Left ventricle myocardium inferior (tissue), 1 donor: Measurements from ENCODE around the gene STPG1. TPM values are rescaled to one million over a fixed set of nuclear protein-coding genes. Genes with fewer than 3 reads are reported as not detected.

Source experiments
- DNase-seq: peaks from one replicate; pipeline ENCODE4 v3.0.0-alpha.2; 2020
- H3K27ac ChIP-seq: fragments of 200-600 bp; replicated peaks from 2 replicates; pipeline ENCODE4 v1.8.0; 2021
- H3K27me3 ChIP-seq: fragments of 200-600 bp; 2 replicates; pipeline ENCODE4 v1.8.0; 2021; ENCODE audit warnings: low read depth
- H3K36me3 ChIP-seq: fragments of 200-600 bp; 2 replicates; pipeline ENCODE4 v1.8.0; 2021
- H3K4me1 ChIP-seq: fragments of 200-600 bp; 2 replicates; pipeline ENCODE4 v1.8.0; 2021
- H3K4me3 ChIP-seq: fragments of 200-600 bp; 2 replicates; pipeline ENCODE4 v1.8.0; 2021; ENCODE audit warnings: mild to moderate bottlenecking, moderate library complexity
- H3K9me3 ChIP-seq: fragments of 200-600 bp; replicated peaks from 2 replicates; pipeline ENCODE4 v1.8.0; 2021
- intact Hi-C: fragments of 100-400 bp; cut with micrococcal nuclease; formaldehyde crosslinking; loops from one replicate; pipeline ENCODE4 v1.11.0; 2022
- total RNA-seq: library from RNA; stranded (reverse); fragmentation: NEBNext Ultra II Directional; extraction: Animal tissue kit (Norgen Biotek cat#: 25700); gene quantifications from one replicate; pipeline ENCODE4 v1.2.1, GENCODE V29; 2021
- TF ChIP-seq, protein P1 (sequence below): fragments of 200-600 bp; IDR thresholded peaks from 2 replicates; pipeline ENCODE4 v1.8.0; 2021; ENCODE audit warnings: antibody characterized with exemption, mild to moderate bottlenecking, borderline replicate concordance
- donor health status: DM: no; HTN: yes; CAD: no; lungs with severe emphysema.

Gene STPG1
- total RNA-seq, 1 donor from 2014 or later = 4.9 TPM

DNA sequence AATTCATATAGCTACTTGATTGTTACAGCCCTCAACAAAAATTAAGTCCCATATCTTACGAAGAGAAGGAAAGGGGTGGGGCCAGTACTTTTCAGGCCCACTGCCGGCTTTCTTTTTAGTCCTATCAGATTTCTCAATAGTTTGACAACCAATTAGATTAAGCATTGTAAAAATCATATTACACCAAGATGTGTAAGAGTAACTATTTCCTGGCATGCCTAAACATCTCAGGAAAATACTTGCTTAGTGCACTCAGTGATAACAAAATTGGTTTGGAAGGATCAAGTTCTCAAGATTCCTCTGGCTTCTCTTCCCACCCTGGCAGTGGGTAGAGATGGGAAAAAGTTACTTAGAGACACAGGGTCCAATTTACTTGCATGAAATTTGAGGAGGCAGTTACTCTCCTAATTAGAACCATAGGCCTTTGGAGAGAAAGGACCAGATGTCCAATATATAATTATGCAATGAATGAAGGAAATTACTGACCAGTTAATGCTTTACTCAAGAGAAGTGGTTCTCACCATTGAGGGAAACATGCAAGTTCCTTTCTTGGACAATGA, 30.1 kb downstream of the STPG1 start:
- TF ChIP-seq, protein P1, sequence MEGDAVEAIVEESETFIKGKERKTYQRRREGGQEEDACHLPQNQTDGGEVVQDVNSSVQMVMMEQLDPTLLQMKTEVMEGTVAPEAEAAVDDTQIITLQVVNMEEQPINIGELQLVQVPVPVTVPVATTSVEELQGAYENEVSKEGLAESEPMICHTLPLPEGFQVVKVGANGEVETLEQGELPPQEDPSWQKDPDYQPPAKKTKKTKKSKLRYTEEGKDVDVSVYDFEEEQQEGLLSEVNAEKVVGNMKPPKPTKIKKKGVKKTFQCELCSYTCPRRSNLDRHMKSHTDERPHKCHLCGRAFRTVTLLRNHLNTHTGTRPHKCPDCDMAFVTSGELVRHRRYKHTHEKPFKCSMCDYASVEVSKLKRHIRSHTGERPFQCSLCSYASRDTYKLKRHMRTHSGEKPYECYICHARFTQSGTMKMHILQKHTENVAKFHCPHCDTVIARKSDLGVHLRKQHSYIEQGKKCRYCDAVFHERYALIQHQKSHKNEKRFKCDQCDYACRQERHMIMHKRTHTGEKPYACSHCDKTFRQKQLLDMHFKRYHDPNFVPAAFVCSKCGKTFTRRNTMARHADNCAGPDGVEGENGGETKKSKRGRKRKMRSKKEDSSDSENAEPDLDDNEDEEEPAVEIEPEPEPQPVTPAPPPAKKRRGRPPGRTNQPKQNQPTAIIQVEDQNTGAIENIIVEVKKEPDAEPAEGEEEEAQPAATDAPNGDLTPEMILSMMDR = no peak
- DNase-seq = no peak
- peaks cover 13% of the 10 kb centered on the region for H3K4me1 ChIP-seq
- H3K27me3 ChIP-seq = no peaks in the 10 kb centered on the region
- H3K36me3 ChIP-seq = peaks cover 23% of the 10 kb centered on the region
- H3K4me3 ChIP-seq = no peak overlapping the region
- no peaks in the 10 kb centered on the region for H3K9me3 ChIP-seq
- H3K27ac ChIP-seq = no peak overlapping the region
- intact Hi-C loops = no loop called here

DNA sequence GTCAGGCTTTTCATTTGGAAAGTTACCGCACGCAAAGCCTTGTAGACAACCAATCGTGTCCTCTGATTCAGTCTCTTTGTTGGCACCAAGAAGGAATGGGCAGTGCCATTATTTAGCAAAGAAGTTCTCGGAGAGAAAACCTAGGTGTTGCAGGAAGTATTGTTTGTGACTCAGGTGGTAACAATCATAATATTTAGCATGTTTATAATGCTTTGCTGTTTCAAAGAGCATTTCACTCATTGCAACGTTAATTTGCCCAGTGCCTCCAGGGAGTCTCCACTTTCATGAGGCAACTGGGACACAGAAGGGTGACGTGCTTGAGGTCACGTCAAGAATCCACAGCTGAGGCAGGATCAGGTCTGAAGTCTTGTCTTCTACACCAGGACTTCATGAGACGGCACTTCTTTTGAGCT, 31.4 kb downstream of the STPG1 start:
- intact Hi-C loops = no loop called here

DNA sequence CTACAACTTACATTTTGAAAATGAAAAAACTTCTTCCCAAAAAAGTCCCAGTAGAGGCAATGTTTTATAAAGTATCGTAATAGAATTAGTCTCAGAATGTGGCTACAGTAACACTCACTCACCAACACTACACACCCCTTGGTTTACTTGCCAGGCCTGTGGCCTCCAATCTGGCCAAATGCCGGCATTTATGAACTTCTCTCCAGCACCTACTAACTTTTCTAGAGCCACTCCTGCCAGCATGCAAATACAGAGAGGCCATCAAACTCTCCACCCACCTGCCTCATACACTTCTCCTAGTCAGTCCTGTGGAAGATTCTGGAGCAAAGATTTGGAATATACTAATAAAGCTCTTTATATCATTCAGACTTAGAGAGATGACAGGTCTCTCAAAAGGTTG, 32.3 kb downstream of the STPG1 start:
- peaks cover 32% of the 10 kb centered on the region for H3K36me3 ChIP-seq
- H3K4me3 ChIP-seq = no peak overlapping the region
- no peaks in the 10 kb centered on the region for H3K27me3 ChIP-seq
- intact Hi-C loops = no loop called here
- TF ChIP-seq, protein P1 = no peak
- H3K4me1 ChIP-seq = peaks cover 13% of the 10 kb centered on the region
- H3K27ac ChIP-seq = no peak overlapping the region
- no peaks in the 10 kb centered on the region for H3K9me3 ChIP-seq
- DNase-seq = no peak

More for the DNA sequence above, 31.4 kb downstream of the STPG1 start:
- Histone ChIP-seq H3K9me3 (no peaks in the 10 kb centered on the region), H3K27me3 (no peaks in the 10 kb centered on the region), H3K4me3 (no peak overlapping the region), H3K27ac (no peak overlapping the region), H3K4me1 (peaks cover 13% of the 10 kb centered on the region), H3K36me3 (peaks cover 32% of the 10 kb centered on the region)
- no peak for DNase-seq
- TF ChIP-seq, protein P1 = no peak

DNA sequence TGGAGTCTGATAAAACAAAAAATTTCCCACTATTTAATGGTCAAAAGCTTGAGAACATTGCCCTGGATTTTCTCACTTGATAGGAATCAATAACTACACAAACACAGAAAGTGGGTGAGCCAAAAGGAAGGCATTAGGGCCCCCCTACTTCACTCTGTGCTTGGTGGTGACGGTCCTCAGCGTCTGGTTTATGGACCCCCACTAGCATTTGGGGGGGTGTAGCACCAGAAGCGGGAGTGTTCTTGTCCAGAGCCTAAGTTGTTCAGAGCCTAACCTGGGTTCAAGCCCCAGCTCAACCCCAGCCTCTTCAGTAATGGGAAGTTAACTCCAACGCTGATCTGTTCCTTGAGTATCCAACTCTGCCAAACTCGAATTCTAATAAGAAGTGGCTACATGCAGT, 33.1 kb downstream of the STPG1 start:
- DNase-seq = no peak
- no peaks in the 10 kb centered on the region for H3K27me3 ChIP-seq
- H3K36me3 ChIP-seq = peaks cover 32% of the 10 kb centered on the region
- H3K4me3 ChIP-seq = no peak overlapping the region
- TF ChIP-seq, protein P1 = no peak
- H3K4me1 ChIP-seq = peaks cover 13% of the 10 kb centered on the region
- H3K27ac ChIP-seq = no peak overlapping the region
- no peaks in the 10 kb centered on the region for H3K9me3 ChIP-seq
- intact Hi-C loops = no loop called here

GRCh38 chr1:24379733-24380315, 33.8 kb downstream of the STPG1 start:
- intact Hi-C loops = no loop called here
- Histone ChIP-seq H3K27ac (no peak overlapping the region), H3K4me3 (no peak overlapping the region), H3K4me1 (peaks cover 11% of the 10 kb centered on the region), H3K36me3 (peaks cover 32% of the 10 kb centered on the region), H3K27me3 (no peaks in the 10 kb centered on the region), H3K9me3 (no peaks in the 10 kb centered on the region)
- no peak for DNase-seq
- TF ChIP-seq, protein P1 = no peak
